Astrocyte (in vitro differentiated cells and primary cell): ENCODE measurements around the gene JAM3.

Source experiments
- CTCF ChIP-seq: IDR thresholded peaks from 2 replicates; pipeline ENCODE4 v1.5.1; 2011; ENCODE audit warnings: low read depth, mild to moderate bottlenecking, inconsistent platforms, low read length, moderate library complexity; ENCODE audit not compliant: insufficient read depth
- EZH2 ChIP-seq: IDR thresholded peaks from 2 replicates; pipeline ENCODE4 v1.6.1; 2012; ENCODE audit warnings: mild to moderate bottlenecking, low read length, inconsistent platforms; ENCODE audit not compliant: insufficient read depth

- TF ChIP-seq CTCF (no peak), EZH2 (no peak)
Observed at GRCh38 chr11:134027671-134028070, 41.2 kb upstream of the JAM3 start.
